ENCODE results near the gene SAXO2. TPM values are rescaled to one million over a fixed set of nuclear protein-coding genes. Genes with fewer than 3 reads are reported as not detected.

The SAXO2 gene
- total and polyA plus RNA-seq, 2 of the 4 experiments (the other 2 are of a cell fraction), result 0.14 TPM; not detected in 1

- WGBS, 2 experiments (ENCODE audit: extremely low coverage in 2 of 2, insufficient read length in 1 of 2), result no CpG with 5 or more reads among the region's 4 CpGs
Measured at GRCh38 chr15:82304778-82305090, 42.1 kb downstream of the SAXO2 start.

More at GRCh38 chr15:82304778-82305090, 42.1 kb downstream of the SAXO2 start:
- Histone ChIP-seq H2AFZ (replicated peaks; ENCODE audit: low read length, poor library complexity) (no peak overlapping the region), H3K27me3 (ENCODE audit: control insufficient read depth, insufficient read depth, low read length) (peaks cover 30% of the 10 kb centered on the region), H3K4ac (ENCODE audit: low read depth, low read length) (no peak overlapping the region), H3K79me1 (ENCODE audit: low read depth in 1 of 2, low read length in 2 of 2) (no peaks in the 10 kb centered on the region), H3K27ac (ENCODE audit: insufficient read depth, low read length) (no peak overlapping the region), H2BK120ac (ENCODE audit: low read depth, low read length) (no peak overlapping the region), H3K4me3 (ENCODE audit: insufficient read depth, low read depth, low read length) (no peak overlapping the region), H2AK9ac (replicated peaks; ENCODE audit: low read depth, low read length, poor library complexity) (no peak overlapping the region), H3K56ac (ENCODE audit: extremely low read depth, insufficient read depth, low read length) (no peak overlapping the region), H3K23ac (ENCODE audit: low read depth, low read length) (no peak overlapping the region), H3K4me2 (ENCODE audit: low read depth, low read length) (no peak overlapping the region), H3K9ac (ENCODE audit: low read depth, low read length) (no peak overlapping the region), H2BK5ac (ENCODE audit: low read depth, low read length, poor library complexity, severe bottlenecking) (no peak overlapping the region), H2BK15ac (ENCODE audit: low read depth, low read length) (no peak overlapping the region), H4K20me1 (ENCODE audit: insufficient read depth, low read length) (no peaks in the 10 kb centered on the region), H2BK20ac (ENCODE audit: low read depth, low read length) (no peak overlapping the region), H4K5ac (ENCODE audit: low read depth, low read length) (no peak overlapping the region), H3K4me1 (ENCODE audit: control insufficient read depth, insufficient read depth, low read length) (no peaks in the 10 kb centered on the region), H3K9me1 (ENCODE audit: insufficient read depth, low read length) (peaks cover 4% of the 10 kb centered on the region), H3K9me3 (ENCODE audit: control insufficient read depth, insufficient read depth, low read length) (no peaks in the 10 kb centered on the region), H3K14ac (replicated peaks; ENCODE audit: low read depth, low read length) (no peak overlapping the region), H3K36me3 (ENCODE audit: control insufficient read depth, insufficient read depth, low read length) (no peaks in the 10 kb centered on the region), H4K8ac (ENCODE audit: low read depth in 2 of 2, low read length in 2 of 2) (no peak overlapping the region), H2AK5ac (ENCODE audit: low read depth, low read length) (no peak overlapping the region), H4K91ac (ENCODE audit: insufficient read depth, low read depth, low read length) (no peak overlapping the region), H3K18ac (ENCODE audit: low read depth, low read length) (no peak overlapping the region)
- ChIA-PET CTCF (no interaction called here), POLR2A (ENCODE audit: unreplicated experiment) (no interaction called here)
- no peak for TF ChIP-seq RFX5 (IDR thresholded peaks at IDR 0.05; ENCODE audit: low read depth, low read length)
- TF ChIP-seq MAFK (IDR thresholded peaks at IDR 0.05; ENCODE audit: low read depth, low read length), result no peak
- no peak for DNase-seq
- BruUV-seq (replicated peaks), result no TSS peak
- dilution Hi-C loops (cut with HindIII; ENCODE audit: low sequenced_read_pairs, unreplicated experiment) (no loop called here), intact Hi-C loops (cut with micrococcal nuclease) (no loop called here), in situ Hi-C loops (cut with MboI; ENCODE audit: low sequenced_read_pairs) (no loop called here)
- no peak for ATAC-seq (ENCODE audit: low read depth)

Measured in IMR-90 (cell line).